Muscle layer of duodenum (tissue), 2 donors: ENCODE results near the gene TOR2A.
A peak's percentile ranks its signal among the peaks of the same experiment; 100 is the strongest.

Source experiments
- H3K27ac ChIP-seq: one replicate; pipeline ENCODE4 v1.7.0; 2013; ENCODE audit warnings: mild to moderate bottlenecking, low read length
- H3K27me3 ChIP-seq: one replicate; pipeline ENCODE4 v1.7.0; 2013; ENCODE audit warnings: low read depth, mild to moderate bottlenecking, control low read depth, low read length
- H3K36me3 ChIP-seq, 2 donors: one replicate each; pipeline ENCODE4 v1.7.0; 2013; ENCODE audit warnings: low read length in 2 of 2, control low read depth in 1 of 2, mild to moderate bottlenecking in 1 of 2; ENCODE audit not compliant: insufficient read depth in 2 of 2, control insufficient read depth in 1 of 2
- H3K4me1 ChIP-seq, 2 donors: one replicate each; pipeline ENCODE4 v1.7.0; 2013; ENCODE audit warnings: low read length in 2 of 2, mild to moderate bottlenecking in 2 of 2, control low read depth in 1 of 2, moderate library complexity in 1 of 2; ENCODE audit not compliant: insufficient read depth in 2 of 2, control insufficient read depth in 1 of 2
- H3K4me3 ChIP-seq, 2 donors: one replicate each; pipeline ENCODE4 v1.7.0; 2013; ENCODE audit warnings: low read length in 2 of 2, low read depth in 1 of 2, mild to moderate bottlenecking in 1 of 2
- H3K9me3 ChIP-seq, 2 donors: one replicate each; pipeline ENCODE4 v1.7.0; 2013; ENCODE audit warnings: low read length in 2 of 2, control low read depth in 1 of 2, mild to moderate bottlenecking in 1 of 2; ENCODE audit not compliant: control insufficient read depth in 1 of 2
- donor health status: healthy.

TOR2A gene

GRCh38 chr9:127714020-127714750, 20.9 kb downstream of the TOR2A start:
- Histone ChIP-seq H3K4me3 (peak overlapping the region; percentile 45 to 46), H3K4me1 (peaks cover 3 to 17% of the 10 kb centered on the region in 2 donors), H3K9me3 (no peaks in the 10 kb centered on the region), H3K27ac (no peak overlapping the region), H3K27me3 (no peaks in the 10 kb centered on the region), H3K36me3 (peaks cover 0 to 6% of the 10 kb centered on the region in 2 donors)

GRCh38 chr9:127712867-127713266, 22.2 kb downstream of the TOR2A start:
- H3K9me3 ChIP-seq, result no peaks in the 10 kb centered on the region
- H3K36me3 ChIP-seq, result peaks cover 0 to 6% of the 10 kb centered on the region in 2 donors
- H3K27ac ChIP-seq, result no peak overlapping the region
- peaks cover 3 to 17% of the 10 kb centered on the region in 2 donors for H3K4me1 ChIP-seq
- no peak overlapping the region for H3K4me3 ChIP-seq
- no peaks in the 10 kb centered on the region for H3K27me3 ChIP-seq

- peaks cover 0 to 6% of the 10 kb centered on the region in 2 donors for H3K36me3 ChIP-seq
- H3K27ac ChIP-seq, result no peak overlapping the region
- H3K27me3 ChIP-seq, result no peaks in the 10 kb centered on the region
- no peaks in the 10 kb centered on the region for H3K9me3 ChIP-seq
- H3K4me3 ChIP-seq, result no peak overlapping the region
- peaks cover 3 to 17% of the 10 kb centered on the region in 2 donors for H3K4me1 ChIP-seq
These were observed 22.7 kb downstream of the TOR2A start for GRCh38 chr9:127712371-127712770.

- peaks cover 3 to 17% of the 10 kb centered on the region in 2 donors for H3K4me1 ChIP-seq
- no peak overlapping the region for H3K27ac ChIP-seq
- H3K27me3 ChIP-seq, result no peaks in the 10 kb centered on the region
- no peak overlapping the region for H3K4me3 ChIP-seq
- no peaks in the 10 kb centered on the region for H3K9me3 ChIP-seq
- peaks cover 0 to 6% of the 10 kb centered on the region in 2 donors for H3K36me3 ChIP-seq
These were observed 23.2 kb downstream of the TOR2A start for GRCh38 chr9:127711831-127712274.

GRCh38 chr9:127711226-127711701, 23.8 kb downstream of the TOR2A start:
- Histone ChIP-seq H3K9me3 (no peaks in the 10 kb centered on the region), H3K4me1 (peaks cover 3 to 15% of the 10 kb centered on the region in 2 donors), H3K36me3 (peaks cover 0 to 6% of the 10 kb centered on the region in 2 donors), H3K4me3 (no peak overlapping the region), H3K27me3 (no peaks in the 10 kb centered on the region), H3K27ac (no peak overlapping the region)

- Histone ChIP-seq H3K27ac (no peak overlapping the region), H3K4me3 (no peak overlapping the region), H3K9me3 (no peaks in the 10 kb centered on the region), H3K4me1 (peaks cover 3 to 10% of the 10 kb centered on the region in 2 donors), H3K27me3 (no peaks in the 10 kb centered on the region), H3K36me3 (peaks cover 0 to 6% of the 10 kb centered on the region in 2 donors)
These were observed 24.8 kb downstream of the TOR2A start for GRCh38 chr9:127710204-127710783.

GRCh38 chr9:127708952-127709587, 26.0 kb downstream of the TOR2A start:
- no peak overlapping the region for H3K27ac ChIP-seq
- H3K9me3 ChIP-seq, result no peaks in the 10 kb centered on the region
- no peaks in the 10 kb centered on the region for H3K27me3 ChIP-seq
- H3K4me1 ChIP-seq, result peaks cover 0 to 4% of the 10 kb centered on the region in 2 donors
- H3K36me3 ChIP-seq, result peaks cover 0 to 6% of the 10 kb centered on the region in 2 donors
- no peak overlapping the region for H3K4me3 ChIP-seq

GRCh38 chr9:127707766-127708165, 27.3 kb downstream of the TOR2A start:
- Histone ChIP-seq H3K36me3 (peaks cover 0 to 6% of the 10 kb centered on the region in 2 donors), H3K9me3 (no peaks in the 10 kb centered on the region), H3K4me1 (no peaks in the 10 kb centered on the region), H3K27ac (no peak overlapping the region), H3K27me3 (no peaks in the 10 kb centered on the region), H3K4me3 (no peak overlapping the region)

- Histone ChIP-seq H3K4me3 (no peak within 1 kb of the TSS), H3K9me3 (no peaks in the 10 kb centered on the region), H3K27me3 (no peaks in the 10 kb centered on the region), H3K36me3 (no peaks in the 10 kb centered on the region), H3K4me1 (no peaks in the 10 kb centered on the region), H3K27ac (no peak within 1 kb of the TSS)
These were observed 28.3 kb downstream of the TOR2A start, which contains the start of gene CFAP157 for GRCh38 chr9:127706836-127707241. Gene CFAP157 (plus strand): TSS chr9:127706988. CDS start chr9:127707032, 44 bp downstream.

GRCh38 chr9:127705577-127706379, 29.3 kb downstream of the TOR2A start:
- Histone ChIP-seq H3K27me3 (no peaks in the 10 kb centered on the region), H3K9me3 (no peaks in the 10 kb centered on the region), H3K4me1 (no peaks in the 10 kb centered on the region), H3K36me3 (no peaks in the 10 kb centered on the region), H3K4me3 (no peak overlapping the region), H3K27ac (no peak overlapping the region)
